Heart left ventricle (tissue), 16 donors: ENCODE data around the gene GALNT9. TPM values are rescaled to one million over a fixed set of nuclear protein-coding genes. Genes with fewer than 3 reads are reported as not detected.
"Not testable (repeated sequence)": the region's sequence is repeated elsewhere in the genome, so short reads cannot be mapped to it uniquely, and the experiment has no call there.

Source experiments
- ATAC-seq, 4 donors: fragments of 200-7000 bp; cut with Tn5 transposase; one replicate each; pipeline ENCODE4 v1.9.1; 2020 to 2022; ENCODE audit warnings: moderate library complexity in 4 of 4, mild to moderate bottlenecking in 3 of 4, moderate number of reproducible peaks in 1 of 4
- DNase-seq, 5 donors: peaks; one replicate each; pipeline ENCODE4 v3.0.0-alpha.2; 2020
- H3K27ac ChIP-seq, 12 donors: fragments of 200-600 bp; sonication (generic) in 4 of 12; one replicate each; pipeline versions ENCODE4 v1.5.0 to v1.8.0; 2016 to 2022; ENCODE audit warnings: mild to moderate bottlenecking in 2 of 12
- H3K27me3 ChIP-seq, 9 donors: fragments of 200-600 bp; sonication (generic) in 2 of 9; one replicate each; pipeline versions ENCODE4 v1.5.1 to v1.8.0; 2016 to 2022; ENCODE audit warnings: mild to moderate bottlenecking in 3 of 9
- H3K36me3 ChIP-seq, 9 donors: fragments of 200-600 bp; sonication (generic) in 2 of 9; one replicate each; pipeline versions ENCODE4 v1.5.0 to v1.8.0; 2018 to 2022; ENCODE audit warnings: mild to moderate bottlenecking in 2 of 9
- H3K4me1 ChIP-seq, 12 donors: fragments of 200-600 bp; sonication (generic) in 4 of 12; one replicate each; pipeline versions ENCODE4 v1.5.0 to v1.8.0; 2016 to 2022; ENCODE audit warnings: mild to moderate bottlenecking in 3 of 12
- H3K4me3 ChIP-seq, 12 donors: fragments of 200-600 bp; sonication (generic) in 4 of 12; one replicate each; pipeline versions ENCODE4 v1.5.0 to v1.8.0; 2017 to 2022; ENCODE audit warnings: mild to moderate bottlenecking in 9 of 12, moderate library complexity in 4 of 12
- H3K9me3 ChIP-seq, 12 donors: fragments of 200-600 bp; sonication (generic) in 4 of 12; one replicate each; pipeline versions ENCODE4 v1.5.0 to v1.8.0; 2016 to 2022; ENCODE audit warnings: mild to moderate bottlenecking in 1 of 12
- POLR2A ChIP-seq, 2 donors: fragments of 450-650 bp; IDR thresholded peaks; one replicate each; pipeline ENCODE4 v1.6.1; 2017; ENCODE audit warnings: antibody characterized with exemption in 2 of 2, mild to moderate bottlenecking in 2 of 2, moderate library complexity in 2 of 2
- WGBS, 4 donors: extraction: QIAGEN DNeasy Blood & Tissue Kit in 2 of 4; methylation state at CpG; one replicate each; pipeline versions ENCODE4 v1.1.5 to v1.1.7; 2013 to 2018; 5-methylcytosine and 5-hydroxymethylcytosine counted together
- intact Hi-C, 10 donors: fragments of 100-400 bp; cut with DNase I; formaldehyde crosslinking; loops; one replicate each; pipeline versions ENCODE4 v1.11.1 to v1.14.2; 2022
- polyA plus RNA-seq, 2 donors: library from polyadenylated mRNA; stranded (reverse); fragments of 200-250 nt; gene quantifications; one replicate each; pipeline ENCODE4 v1.2.3, GENCODE V29; 2013
- total RNA-seq, 9 donors: library from RNA; depleted of rRNA in 2 of 9; stranded (reverse); fragments of >200 nt in 2 of 9; fragmentation: NEBNext Ultra II Directional in 3 of 9; extraction: Animal tissue kit (Norgen Biotek cat#: 25700) in 3 of 9; gene quantifications; one replicate each; pipeline versions ENCODE4 v1.1.0 to v1.2.4, GENCODE V29; 2016 to 2023
- TF ChIP-seq, protein P1 (sequence below), 12 donors: fragments of 200-600 bp; sonication (generic) in 4 of 12; IDR thresholded peaks; one replicate each; pipeline versions ENCODE4 v1.5.0 to v1.8.0; 2018 to 2022; ENCODE audit warnings: antibody characterized with exemption in 12 of 12, mild to moderate bottlenecking in 5 of 12
- donor health status: ischemic (EF 13 %, LVEDD 7.1; RV severe dilation, severe dysfunction).
- donor health status: healthy with polysubstance abuse.
- donor health status: DM: no; HTN: yes; CAD: no.
- donor health status: DM: no; HTN: no; CAD: no.
- donor health status: ischemic (EF 25% LVEDD 6.9; RV normal size, moderate dysfunction).
- donor health status: ischemic (EF 25% LVEDD 5.7; RV mildly dilated, moderate dysfunction).
- donor health status: healthy.
- donor health status: DM: yes; HTN: yes; CAD: no.
- donor health status: ischemic (EF 35%, LVEDD 5.7; RV mildly dilated, moderate dysfunction).
- donor health status: nonischemic (EF 11% LVEDD 7.7; RV severe dilation, severe dysfunction).
- donor health status: DM: yes; HTN: yes; CAD: no.
- donor health status: PGD.
- donor health status: ischemic (EF 29% LVEDD 5.4; RV normal size, mild dysfunction).
- donor health status: nonischemic (EF 23%, LVEDD 6.1; RV moderate dilation, normal function).

The GALNT9 gene
- total and polyA plus RNA-seq, 11 donors: 10.3 TPM; not detected in 10

DNA sequence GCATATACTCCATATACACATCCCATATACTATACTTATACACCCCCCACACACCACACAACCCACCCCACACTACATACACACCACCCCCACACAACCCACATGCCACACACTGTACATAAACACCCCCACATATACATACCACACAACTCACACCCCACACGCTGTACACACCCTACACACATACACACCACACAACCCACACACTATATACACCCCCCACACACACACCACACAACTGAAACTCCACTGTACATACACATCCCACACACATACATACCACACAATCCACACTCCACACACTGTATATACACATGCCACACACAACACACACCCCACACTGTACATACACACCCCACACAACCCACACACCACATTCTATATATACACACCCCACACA, 104.2 kb downstream of the GALNT9 start:
- H3K36me3 ChIP-seq: no peaks in the 10 kb centered on the region
- peaks cover 0 to 4% (median 0%) of the 10 kb centered on the region in 12 donors for H3K9me3 ChIP-seq
- peaks cover 10 to 40% (median 19%) of the 10 kb centered on the region in 9 donors for H3K27me3 ChIP-seq
- intact Hi-C loops: no loop called here
- TF ChIP-seq, protein P1, sequence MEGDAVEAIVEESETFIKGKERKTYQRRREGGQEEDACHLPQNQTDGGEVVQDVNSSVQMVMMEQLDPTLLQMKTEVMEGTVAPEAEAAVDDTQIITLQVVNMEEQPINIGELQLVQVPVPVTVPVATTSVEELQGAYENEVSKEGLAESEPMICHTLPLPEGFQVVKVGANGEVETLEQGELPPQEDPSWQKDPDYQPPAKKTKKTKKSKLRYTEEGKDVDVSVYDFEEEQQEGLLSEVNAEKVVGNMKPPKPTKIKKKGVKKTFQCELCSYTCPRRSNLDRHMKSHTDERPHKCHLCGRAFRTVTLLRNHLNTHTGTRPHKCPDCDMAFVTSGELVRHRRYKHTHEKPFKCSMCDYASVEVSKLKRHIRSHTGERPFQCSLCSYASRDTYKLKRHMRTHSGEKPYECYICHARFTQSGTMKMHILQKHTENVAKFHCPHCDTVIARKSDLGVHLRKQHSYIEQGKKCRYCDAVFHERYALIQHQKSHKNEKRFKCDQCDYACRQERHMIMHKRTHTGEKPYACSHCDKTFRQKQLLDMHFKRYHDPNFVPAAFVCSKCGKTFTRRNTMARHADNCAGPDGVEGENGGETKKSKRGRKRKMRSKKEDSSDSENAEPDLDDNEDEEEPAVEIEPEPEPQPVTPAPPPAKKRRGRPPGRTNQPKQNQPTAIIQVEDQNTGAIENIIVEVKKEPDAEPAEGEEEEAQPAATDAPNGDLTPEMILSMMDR (IDR thresholded peaks at IDR 0.05): no peak
- no peak for TF ChIP-seq POLR2A (IDR thresholded peaks at IDR 0.05)
- ATAC-seq (no peak), DNase-seq (no peak)
- H3K4me1 ChIP-seq: no peaks in the 10 kb centered on the region
- H3K27ac ChIP-seq: no peak overlapping the region
- 83 to 95% (median 89%) methylated on average over 1 of the region's 1 CpG for WGBS, 4 donors
- no peak overlapping the region for H3K4me3 ChIP-seq

DNA sequence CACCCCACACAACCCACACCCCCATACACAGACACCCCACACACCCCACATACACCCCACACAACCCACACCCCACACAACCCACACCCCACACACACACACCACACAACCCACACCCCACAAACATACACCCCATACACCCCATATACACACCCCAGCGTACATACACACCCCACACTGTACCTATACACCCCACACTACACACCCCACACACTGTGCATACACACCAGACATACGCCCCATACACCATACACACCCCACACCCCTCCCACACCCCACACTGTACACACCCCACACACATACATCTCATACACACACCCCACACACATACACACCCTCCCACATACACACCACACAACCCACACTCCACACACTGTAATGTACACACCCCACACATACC, 104.9 kb downstream of the GALNT9 start:
- Histone ChIP-seq H3K36me3 (no peaks in the 10 kb centered on the region), H3K27ac (no peak overlapping the region), H3K27me3 (peaks cover 10 to 40% (median 19%) of the 10 kb centered on the region in 9 donors), H3K9me3 (peaks cover 0 to 4% (median 0%) of the 10 kb centered on the region in 12 donors), H3K4me1 (no peaks in the 10 kb centered on the region), H3K4me3 (no peak overlapping the region)
- no peak for TF ChIP-seq POLR2A (IDR thresholded peaks at IDR 0.05)
- TF ChIP-seq, protein P1 (IDR thresholded peaks at IDR 0.05): no peak
- no peak for DNase-seq
- WGBS, 4 donors: 92 to 96% (median 93%) methylated on average over 2 of the region's 2 CpGs
- intact Hi-C loops: no loop called here
- peak in 1 of 4 donors; percentile 13 for ATAC-seq

DNA sequence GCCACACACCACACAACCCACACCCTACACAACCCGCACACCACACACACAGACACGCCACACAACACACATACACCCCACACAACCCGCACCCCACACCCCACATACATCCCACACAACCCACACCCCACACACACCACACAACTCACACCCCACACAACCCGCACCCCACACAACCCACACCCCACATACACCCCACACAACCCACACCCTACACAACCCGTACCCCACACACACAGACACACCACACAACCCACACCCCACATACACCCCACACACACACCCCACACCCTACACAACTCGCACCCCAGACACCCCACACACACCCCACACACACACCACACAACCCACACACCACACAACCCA, 106.6 kb downstream of the GALNT9 start:
- ATAC-seq (no peak), DNase-seq (no peak)
- 78 to 81% (median 79%) methylated on average over 6 of the region's 6 CpGs for WGBS, 4 donors
- Histone ChIP-seq H3K9me3 (peaks cover 0 to 4% (median 0%) of the 10 kb centered on the region in 12 donors), H3K27ac (no peak overlapping the region), H3K4me3 (no peak overlapping the region), H3K36me3 (no peaks in the 10 kb centered on the region), H3K27me3 (peaks cover 2 to 41% (median 8%) of the 10 kb centered on the region in 9 donors), H3K4me1 (no peaks in the 10 kb centered on the region)
- intact Hi-C loops: no loop called here
- no peak for TF ChIP-seq POLR2A (IDR thresholded peaks at IDR 0.05)
- TF ChIP-seq, protein P1 (IDR thresholded peaks at IDR 0.05): no peak

DNA sequence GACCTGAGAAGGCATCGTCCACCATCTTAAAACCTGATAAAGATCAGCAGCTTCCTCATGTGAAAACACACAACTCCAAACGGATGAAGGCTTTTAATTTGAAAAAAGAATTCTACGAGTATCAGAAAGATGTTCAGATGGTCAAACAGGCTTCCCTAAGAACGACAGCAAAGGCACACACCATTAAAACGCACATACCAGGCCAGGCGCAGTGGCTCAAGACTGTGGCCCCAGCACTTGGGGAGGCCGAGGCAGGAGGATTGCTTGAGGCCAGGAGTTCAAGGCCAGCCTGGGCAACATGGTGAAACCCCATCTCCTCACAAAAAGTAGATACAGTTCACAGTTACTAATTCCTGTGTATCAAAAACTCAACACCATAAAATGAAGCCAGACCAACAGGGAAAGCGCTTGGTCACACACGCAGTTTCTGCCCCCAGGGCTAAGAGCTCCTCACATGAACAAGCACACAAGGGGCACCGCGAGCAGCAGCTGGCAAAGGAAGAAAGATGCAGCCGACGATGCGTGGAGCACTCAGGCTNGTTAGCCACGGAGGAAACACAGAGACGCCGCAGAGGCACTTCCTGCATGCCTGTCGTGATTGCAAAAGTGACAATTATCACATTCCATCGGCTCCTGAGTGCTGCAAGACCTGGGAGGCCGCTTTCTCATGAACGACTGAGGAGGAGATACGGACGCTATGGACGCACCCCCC, 107.1 kb downstream of the GALNT9 start:
- Histone ChIP-seq H3K27ac (no peak overlapping the region), H3K9me3 (peaks cover 0 to 4% (median 0%) of the 10 kb centered on the region in 12 donors), H3K27me3 (peaks cover 0 to 36% (median 8%) of the 10 kb centered on the region in 9 donors), H3K4me1 (no peaks in the 10 kb centered on the region), H3K36me3 (no peaks in the 10 kb centered on the region), H3K4me3 (no peak overlapping the region)
- intact Hi-C loops: no loop called here
- no peak for ATAC-seq
- 18 to 23% (median 21%) methylated on average over 24 of the region's 24 CpGs for WGBS, 4 donors
- no peak for TF ChIP-seq POLR2A (IDR thresholded peaks at IDR 0.05)
- TF ChIP-seq, protein P1 (IDR thresholded peaks at IDR 0.05): no peak
- DNase-seq: peak in 1 of 5 donors; percentile 35

DNA sequence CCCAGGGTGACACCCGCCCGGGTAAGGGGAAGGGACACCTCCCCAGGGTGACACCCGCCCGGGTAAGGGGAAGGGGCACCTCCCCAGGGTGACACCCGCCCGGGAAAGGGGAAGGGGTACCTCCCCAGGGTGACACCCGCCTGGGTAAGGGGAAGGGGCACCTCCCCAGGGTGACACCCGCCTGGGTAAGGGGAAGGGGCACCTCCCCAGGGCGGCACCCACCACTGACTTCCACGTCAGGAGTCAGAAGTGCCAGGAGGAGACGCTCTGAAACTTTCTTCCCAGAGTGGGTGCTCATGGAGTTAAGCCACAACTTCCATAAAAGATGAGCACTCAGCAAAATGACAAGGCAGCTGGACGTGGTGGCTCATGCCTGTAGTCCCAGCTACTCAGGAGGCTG, 109.6 kb downstream of the GALNT9 start:
- peaks cover 0 to 37% (median 3%) of the 10 kb centered on the region in 9 donors for H3K27me3 ChIP-seq
- 56 to 76% (median 71%) methylated on average over 4 to 12 of the region's 12 CpGs for WGBS, 4 donors
- intact Hi-C loops: loop anchor here in 2 of 10 donors (2.0 kb wide), 1 partner anchor 65 kb away; no protein-coding TSS in a partner anchor

More for the DNA sequence above, 109.6 kb downstream of the GALNT9 start:
- not testable (repeated sequence) for DNase-seq, H3K4me1 ChIP-seq, ATAC-seq, H3K9me3 ChIP-seq, H3K27ac ChIP-seq, H3K4me3 ChIP-seq, H3K36me3 ChIP-seq
